Thymus (tissue), 11 donors: ENCODE results near the gene PFN2. TPM values are rescaled to one million over a fixed set of nuclear protein-coding genes. Genes with fewer than 3 reads are reported as not detected.

Source experiments
- DNase-seq, 9 donors: peaks; one replicate each; pipeline ENCODE4 v3.0.0-alpha.2; 2013; ENCODE audit warnings: low spot score in 9 of 9, low read depth in 6 of 9, missing footprints in 1 of 9
- H3K27ac ChIP-seq, 2 donors: one replicate each; pipeline ENCODE4 v1.5.1; 2013; ENCODE audit warnings: control low read depth in 1 of 2, low read depth in 1 of 2, low read length in 1 of 2, mild to moderate bottlenecking in 1 of 2, moderate library complexity in 1 of 2
- H3K27me3 ChIP-seq, 2 donors: one replicate each; pipeline ENCODE4 v1.5.1; 2013; ENCODE audit warnings: low read length in 1 of 2; ENCODE audit not compliant: control insufficient read depth in 2 of 2, insufficient read depth in 1 of 2
- H3K36me3 ChIP-seq, 2 donors: one replicate each; pipeline ENCODE4 v1.5.1; 2013; ENCODE audit warnings: low read length in 1 of 2, mild to moderate bottlenecking in 1 of 2, moderate library complexity in 1 of 2; ENCODE audit not compliant: control insufficient read depth in 2 of 2, insufficient read depth in 2 of 2
- H3K4me1 ChIP-seq, 2 donors: one replicate each; pipeline ENCODE4 v1.5.1; 2013; ENCODE audit warnings: low read length in 2 of 2; ENCODE audit not compliant: control insufficient read depth in 2 of 2, insufficient read depth in 2 of 2
- H3K4me3 ChIP-seq, 2 donors: one replicate each; pipeline ENCODE4 v1.5.1; 2013; ENCODE audit warnings: low read length in 2 of 2, control low read depth in 1 of 2, mild to moderate bottlenecking in 1 of 2
- H3K9me3 ChIP-seq, 2 donors: one replicate each; pipeline ENCODE4 v1.5.1; 2013; ENCODE audit warnings: low read length in 1 of 2, mild to moderate bottlenecking in 1 of 2; ENCODE audit not compliant: control insufficient read depth in 2 of 2, insufficient read depth in 1 of 2
- WGBS: extraction: QIAGEN DNeasy Blood & Tissue Kit; methylation state at CpG from one replicate; pipeline ENCODE4 v1.1.7; 2013; 5-methylcytosine and 5-hydroxymethylcytosine counted together
- polyA plus RNA-seq: library from polyadenylated mRNA; stranded (reverse); fragments of 200-250 nt; gene quantifications from one replicate; pipeline ENCODE4 v1.2.3, GENCODE V29; 2013
- total RNA-seq: library from RNA; stranded (reverse); fragments of 120-200 nt; gene quantifications from one replicate; pipeline ENCODE4 v1.2.4, GENCODE V29; 2013
- donor health status: healthy.

Gene PFN2
- total and polyA plus RNA-seq, 2 donors: 23.6 to 73.9 TPM

DNA sequence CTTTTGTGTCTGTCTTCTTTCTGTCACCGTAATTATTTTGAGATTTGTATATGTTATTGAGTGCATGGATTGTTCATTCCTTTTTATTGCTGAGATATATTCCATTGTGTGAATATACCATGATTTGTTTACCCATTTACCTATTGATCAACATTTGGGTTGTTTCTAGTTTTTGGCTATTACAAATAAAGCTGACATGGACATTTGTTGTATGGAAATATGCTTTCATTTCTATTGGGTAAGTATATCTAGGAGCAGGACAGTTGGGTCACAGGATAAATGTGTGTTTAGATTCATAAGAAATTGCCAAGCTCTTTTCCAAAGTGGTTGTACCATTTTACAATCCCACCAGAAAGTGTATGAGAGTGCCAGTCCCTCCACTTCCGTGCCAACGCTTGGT is 51.2 kb downstream of the PFN2 start:
- Histone ChIP-seq H3K4me3 (no peak overlapping the region), H3K27ac (no peak overlapping the region), H3K27me3 (no peaks in the 10 kb centered on the region), H3K9me3 (no peaks in the 10 kb centered on the region), H3K36me3 (peaks cover 0 to 2% of the 10 kb centered on the region in 2 donors), H3K4me1 (no peaks in the 10 kb centered on the region)
- DNase-seq: no peak
- over 99% methylated on average over 3 of the region's 3 CpGs for WGBS

- H3K27ac ChIP-seq: no peak overlapping the region
These were observed 53.5 kb downstream of the PFN2 start for GRCh38 chr3:149917124-149917667.

More at GRCh38 chr3:149917124-149917667, 53.5 kb downstream of the PFN2 start:
- Histone ChIP-seq H3K4me3 (no peak overlapping the region), H3K4me1 (no peaks in the 10 kb centered on the region), H3K36me3 (peaks cover 0 to 4% of the 10 kb centered on the region in 2 donors), H3K9me3 (no peaks in the 10 kb centered on the region), H3K27me3 (no peaks in the 10 kb centered on the region)
- DNase-seq: no peak
- WGBS: 96% methylated on average over 5 of the region's 5 CpGs

Other genes starting within 250 kb of the PFN2 start
- 25.5 TPM for gene COMMD2, start 218.4 kb downstream of the PFN2 start, total RNA-seq
- gene COMMD2, start 218.4 kb downstream of the PFN2 start, polyA plus RNA-seq: 18.0 TPM
- not detected for gene ANKUB1, start 178.3 kb downstream of the PFN2 start, total RNA-seq
- not detected for gene ANKUB1, start 178.3 kb downstream of the PFN2 start, polyA plus RNA-seq
- 53.3 TPM for gene RNF13, start 157.7 kb downstream of the PFN2 start, total RNA-seq
- gene RNF13, start 157.7 kb downstream of the PFN2 start, polyA plus RNA-seq: 57.2 TPM